ENCODE measurements around the gene CARD11.
A peak's percentile ranks its signal among the peaks of the same experiment; 100 is the strongest.
"Not testable (repeated sequence)": the region's sequence is repeated elsewhere in the genome, so short reads cannot be mapped to it uniquely, and the experiment has no call there.

The CARD11 gene

GRCh38 chr7:2962865-2963264 lies 80.8 kb downstream of the CARD11 start:
- no peak for DNase-seq (ENCODE audit: low read depth)

- DNase-seq (ENCODE audit: low read depth) = no peak
Measured at GRCh38 chr7:2959828-2960599, 83.7 kb downstream of the CARD11 start.

- no peak for DNase-seq (ENCODE audit: low read depth)
Measured at GRCh38 chr7:2959103-2959680, 84.5 kb downstream of the CARD11 start.

GRCh38 chr7:2958416-2959102 lies 85.1 kb downstream of the CARD11 start:
- no peak for DNase-seq (ENCODE audit: low read depth)

GRCh38 chr7:2957369-2957727 lies 86.3 kb downstream of the CARD11 start:
- not testable (repeated sequence) for DNase-seq (ENCODE audit: low read depth)

GRCh38 chr7:2956526-2957368 lies 86.9 kb downstream of the CARD11 start:
- DNase-seq (ENCODE audit: low read depth) = peak; percentile 80

- DNase-seq (ENCODE audit: low read depth) = no peak
Measured at GRCh38 chr7:2956076-2956475, 87.6 kb downstream of the CARD11 start.

- DNase-seq (ENCODE audit: low read depth) = no peak
Measured at GRCh38 chr7:2955269-2955668, 88.4 kb downstream of the CARD11 start.

- DNase-seq (ENCODE audit: low read depth) = no peak
Measured at GRCh38 chr7:2954433-2954853, 89.2 kb downstream of the CARD11 start.

GRCh38 chr7:2953588-2954407 lies 89.9 kb downstream of the CARD11 start:
- DNase-seq (ENCODE audit: low read depth) = no peak

- DNase-seq (ENCODE audit: low read depth) = no peak
Measured at GRCh38 chr7:2953099-2953498, 90.6 kb downstream of the CARD11 start.

GRCh38 chr7:2952316-2952715 lies 91.4 kb downstream of the CARD11 start:
- no peak for DNase-seq (ENCODE audit: low read depth)

GRCh38 chr7:2950578-2950977 lies 93.1 kb downstream of the CARD11 start:
- no peak for DNase-seq (ENCODE audit: low read depth)

- DNase-seq (ENCODE audit: low read depth) = no peak
Measured at GRCh38 chr7:2948749-2949148, 94.9 kb downstream of the CARD11 start.

- DNase-seq (ENCODE audit: low read depth) = no peak
Measured at GRCh38 chr7:2947058-2947780, 96.4 kb downstream of the CARD11 start.

GRCh38 chr7:2945171-2945570 lies 98.5 kb downstream of the CARD11 start:
- DNase-seq (ENCODE audit: low read depth) = no peak

GRCh38 chr7:2944739-2945138 lies 98.9 kb downstream of the CARD11 start:
- no peak for DNase-seq (ENCODE audit: low read depth)

GRCh38 chr7:2943851-2944601 lies 99.6 kb downstream of the CARD11 start:
- no peak for DNase-seq (ENCODE audit: low read depth)

- DNase-seq (ENCODE audit: low read depth) = no peak
Measured at GRCh38 chr7:2941216-2941859, 102.3 kb downstream of the CARD11 start.

- no peak for DNase-seq (ENCODE audit: low read depth)
Measured at GRCh38 chr7:2940466-2940865, 103.2 kb downstream of the CARD11 start.

Measured in amniotic epithelial cell (primary cell).